GM06990 (cell line): ENCODE results near the gene ZNF695.
"Not testable (repeated sequence)": the region's sequence is repeated elsewhere in the genome, so short reads cannot be mapped to it uniquely, and the experiment has no call there.

Experiments
- DNase-seq: peaks from one replicate; pipeline ENCODE4 v3.0.0-alpha.2; 2011; ENCODE audit not compliant: insufficient read length; ENCODE audit errors: extremely low read depth
- H3K27me3 ChIP-seq: replicated peaks from 2 replicates; pipeline ENCODE4 v1.6.0; 2011; ENCODE audit warnings: low read length; ENCODE audit not compliant: control insufficient read depth, insufficient read depth
- H3K36me3 ChIP-seq: 2 replicates; pipeline ENCODE4 v1.5.1; 2011; ENCODE audit warnings: low read length; ENCODE audit not compliant: control insufficient read depth, insufficient read depth
- H3K4me3 ChIP-seq: replicated peaks from 2 replicates; pipeline ENCODE4 v1.5.1; 2011; ENCODE audit warnings: low read depth, mild to moderate bottlenecking, control low read depth, low read length
- TF ChIP-seq, protein P1 (sequence below): IDR thresholded peaks from 2 replicates; pipeline ENCODE4 v1.5.1; 2011; ENCODE audit warnings: low read length, control low read depth, mild to moderate bottlenecking, inconsistent platforms; ENCODE audit not compliant: insufficient read depth, poor library complexity, severe bottlenecking

Gene ZNF695

DNA sequence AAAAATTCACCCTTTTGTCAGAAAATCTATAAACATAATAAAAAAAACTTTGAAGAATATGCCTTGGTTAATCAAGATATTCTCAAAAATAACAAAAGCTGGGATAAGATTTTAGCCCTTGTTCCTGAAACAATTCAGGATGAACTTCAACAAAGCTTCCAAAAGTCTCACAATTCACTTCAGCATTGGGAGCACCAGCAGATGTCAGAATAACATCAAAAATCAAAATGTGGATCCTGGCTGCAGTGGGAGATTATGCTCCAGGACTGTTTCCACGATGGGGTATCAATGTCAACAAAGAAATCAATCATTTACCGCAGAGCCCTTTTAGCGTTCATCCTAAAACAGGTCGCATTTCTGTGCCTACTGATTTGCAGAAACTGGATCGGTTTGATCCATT is 35.5 kb upstream of the ZNF695 start:
- Histone ChIP-seq H3K36me3 (no peaks in the 10 kb centered on the region), H3K27me3 (no peaks in the 10 kb centered on the region), H3K4me3 (no peak overlapping the region)
- TF ChIP-seq, protein P1, sequence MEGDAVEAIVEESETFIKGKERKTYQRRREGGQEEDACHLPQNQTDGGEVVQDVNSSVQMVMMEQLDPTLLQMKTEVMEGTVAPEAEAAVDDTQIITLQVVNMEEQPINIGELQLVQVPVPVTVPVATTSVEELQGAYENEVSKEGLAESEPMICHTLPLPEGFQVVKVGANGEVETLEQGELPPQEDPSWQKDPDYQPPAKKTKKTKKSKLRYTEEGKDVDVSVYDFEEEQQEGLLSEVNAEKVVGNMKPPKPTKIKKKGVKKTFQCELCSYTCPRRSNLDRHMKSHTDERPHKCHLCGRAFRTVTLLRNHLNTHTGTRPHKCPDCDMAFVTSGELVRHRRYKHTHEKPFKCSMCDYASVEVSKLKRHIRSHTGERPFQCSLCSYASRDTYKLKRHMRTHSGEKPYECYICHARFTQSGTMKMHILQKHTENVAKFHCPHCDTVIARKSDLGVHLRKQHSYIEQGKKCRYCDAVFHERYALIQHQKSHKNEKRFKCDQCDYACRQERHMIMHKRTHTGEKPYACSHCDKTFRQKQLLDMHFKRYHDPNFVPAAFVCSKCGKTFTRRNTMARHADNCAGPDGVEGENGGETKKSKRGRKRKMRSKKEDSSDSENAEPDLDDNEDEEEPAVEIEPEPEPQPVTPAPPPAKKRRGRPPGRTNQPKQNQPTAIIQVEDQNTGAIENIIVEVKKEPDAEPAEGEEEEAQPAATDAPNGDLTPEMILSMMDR, result no peak
- no peak for DNase-seq

DNA sequence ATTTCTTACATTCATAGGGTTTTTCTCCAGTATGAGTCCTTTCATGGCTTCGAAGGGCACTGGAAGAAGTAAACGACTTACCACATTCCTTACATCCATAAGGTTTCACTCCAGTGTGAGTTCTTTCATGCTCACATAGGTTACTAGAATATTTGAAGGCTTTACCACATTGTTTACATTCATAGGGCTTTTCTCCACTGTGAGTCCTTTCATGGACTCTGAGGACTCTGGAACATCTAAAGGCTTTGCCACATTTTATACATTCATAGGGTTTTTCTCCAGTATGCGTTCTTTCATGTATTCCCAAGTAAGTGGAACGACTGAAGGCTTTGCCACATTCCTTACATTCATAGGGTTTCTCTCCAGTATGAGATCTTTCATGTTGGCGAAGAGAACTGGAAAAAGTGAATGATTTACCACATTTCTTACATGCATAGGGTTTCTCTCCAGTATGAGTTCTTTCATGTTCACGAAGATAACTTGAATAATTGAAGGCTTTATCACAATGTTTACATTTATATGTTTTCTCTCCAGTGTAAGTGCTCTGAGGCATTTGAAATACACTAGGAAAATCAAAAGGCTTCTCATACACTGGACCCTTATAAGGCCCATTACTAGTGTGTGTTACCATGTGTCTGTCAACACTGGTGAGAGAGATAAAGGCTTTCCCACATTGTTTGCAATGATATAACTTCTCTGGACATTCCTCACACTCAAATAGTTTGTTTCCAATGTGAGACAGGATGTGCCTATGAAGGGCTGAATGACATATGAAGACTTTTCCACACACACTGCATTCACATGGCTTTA is 29.9 kb upstream of the ZNF695 start:
- Histone ChIP-seq H3K27me3 (no peaks in the 10 kb centered on the region), H3K4me3 (no peak overlapping the region), H3K36me3 (no peaks in the 10 kb centered on the region; the same call in 1 of the 2 replicates)
- no peak for DNase-seq
- TF ChIP-seq, protein P1, result no peak

DNA sequence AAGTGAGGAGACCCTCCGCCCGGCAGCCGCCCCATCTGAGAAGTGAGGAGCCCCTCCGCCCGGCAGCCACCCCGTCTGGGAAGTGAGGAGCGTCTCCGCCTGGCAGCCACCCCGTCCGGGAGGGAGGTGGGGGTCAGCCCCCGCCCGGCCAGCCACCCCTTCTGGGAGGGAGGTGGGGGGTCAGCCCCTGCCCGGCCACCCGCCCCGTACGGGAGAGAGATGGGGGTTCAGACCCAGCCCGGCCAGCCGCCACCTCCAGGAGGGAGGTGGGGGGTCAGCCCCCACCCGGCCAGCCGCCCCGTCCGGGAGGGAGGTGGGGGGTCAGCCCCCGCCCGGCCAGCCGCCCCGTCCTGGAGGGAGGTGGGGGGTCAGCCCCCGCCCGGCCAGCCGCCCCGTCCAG is 24.4 kb upstream of the ZNF695 start:
- not testable (repeated sequence) for H3K36me3 ChIP-seq, H3K27me3 ChIP-seq, H3K4me3 ChIP-seq, DNase-seq

DNA sequence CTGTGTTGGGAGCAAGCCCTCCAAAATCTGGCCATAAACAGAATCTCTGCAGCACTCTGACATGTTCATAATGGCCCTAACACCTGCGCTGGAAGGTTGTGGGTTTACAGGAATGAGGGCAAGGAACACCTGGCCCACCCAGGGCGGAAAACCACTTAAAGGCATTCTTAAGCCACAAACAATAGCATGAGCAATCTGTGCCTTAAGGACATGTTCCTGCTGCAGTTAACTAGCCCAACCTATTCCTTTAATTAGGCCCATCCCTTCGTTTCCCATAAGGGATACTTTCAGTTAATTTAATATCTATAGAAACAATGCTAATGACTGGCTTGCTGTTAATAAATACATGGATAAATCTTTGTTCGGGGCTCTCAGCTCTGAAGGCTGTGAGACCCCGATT is 16.8 kb upstream of the ZNF695 start:
- H3K4me3 ChIP-seq, DNase-seq, H3K27me3 ChIP-seq, H3K36me3 ChIP-seq: not testable (repeated sequence)

DNA sequence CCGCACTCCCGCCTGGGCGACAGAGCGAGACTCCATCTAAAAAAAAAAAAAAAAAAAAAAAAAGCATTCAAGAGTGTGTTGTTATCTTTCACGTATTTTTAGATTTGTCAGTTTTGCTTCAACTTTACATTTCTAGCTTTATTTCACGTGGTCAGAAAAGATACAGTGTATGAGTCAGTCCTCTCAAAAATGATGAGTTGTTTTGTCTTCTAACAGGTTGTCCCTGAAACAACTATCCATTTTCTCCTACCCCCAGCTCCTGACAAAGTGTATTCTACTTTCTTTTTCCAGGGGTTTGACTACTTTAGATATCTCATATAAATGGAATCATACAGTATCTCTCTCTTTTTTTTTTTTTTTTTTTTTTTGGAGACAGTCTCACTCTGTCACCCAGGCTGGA is 5.5 kb upstream of the ZNF695 start:
- Histone ChIP-seq H3K4me3 (no peak overlapping the region), H3K36me3 (no peaks in the 10 kb centered on the region), H3K27me3 (no peaks in the 10 kb centered on the region)
- DNase-seq, result no peak
- TF ChIP-seq, protein P1, result no peak

DNA sequence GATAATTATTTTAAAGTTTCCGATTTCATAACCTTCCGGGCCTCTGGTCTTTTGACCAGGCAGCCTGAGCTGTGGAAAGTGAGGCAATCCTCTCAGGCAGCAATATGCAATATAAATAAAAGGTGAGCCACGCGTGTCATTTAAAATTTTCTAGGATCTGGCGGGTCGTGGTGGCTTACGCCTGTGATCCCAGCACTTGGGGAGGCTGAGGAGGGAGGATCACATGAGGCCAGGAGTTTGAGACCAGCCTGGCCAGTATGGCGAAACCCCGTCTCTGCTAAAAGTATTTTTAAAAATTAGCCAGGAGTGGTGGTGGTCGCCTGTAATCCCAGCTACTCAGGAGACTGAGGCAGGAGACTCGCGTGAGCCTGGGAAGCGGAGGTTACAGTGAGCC is 546 bp upstream of the ZNF695 start:
- H3K27me3 ChIP-seq, result no peaks in the 10 kb centered on the region
- DNase-seq, result no peak
- TF ChIP-seq, protein P1, result no peak
- no peaks in the 10 kb centered on the region for H3K36me3 ChIP-seq
- H3K4me3 ChIP-seq, result no peak overlapping the region

DNA sequence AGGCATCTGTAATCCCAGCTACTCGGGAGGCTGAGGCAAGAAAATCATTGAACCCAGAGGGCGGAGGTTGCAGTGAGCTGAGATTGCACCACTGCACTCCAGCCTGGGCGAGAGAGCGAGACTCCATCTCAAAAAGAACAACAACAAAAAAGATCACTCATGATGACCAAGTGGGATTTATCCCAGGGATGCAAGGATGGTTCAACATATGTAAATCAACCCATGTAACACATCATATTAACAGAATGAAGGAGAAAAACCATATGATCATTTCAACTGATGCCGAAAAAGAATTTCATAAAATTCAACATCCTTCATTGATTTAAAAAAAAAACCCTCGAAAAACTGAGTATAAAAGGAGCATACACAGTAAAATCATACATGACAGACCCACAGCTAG is 3.8 kb downstream of the ZNF695 start:
- H3K4me3 ChIP-seq, DNase-seq, H3K27me3 ChIP-seq, H3K36me3 ChIP-seq: not testable (repeated sequence)
